ENCODE measurements around the gene ZBTB37.
"Not testable (repeated sequence)": the region's sequence is repeated elsewhere in the genome, so short reads cannot be mapped to it uniquely, and the experiment has no call there.

ZBTB37 gene

DNA sequence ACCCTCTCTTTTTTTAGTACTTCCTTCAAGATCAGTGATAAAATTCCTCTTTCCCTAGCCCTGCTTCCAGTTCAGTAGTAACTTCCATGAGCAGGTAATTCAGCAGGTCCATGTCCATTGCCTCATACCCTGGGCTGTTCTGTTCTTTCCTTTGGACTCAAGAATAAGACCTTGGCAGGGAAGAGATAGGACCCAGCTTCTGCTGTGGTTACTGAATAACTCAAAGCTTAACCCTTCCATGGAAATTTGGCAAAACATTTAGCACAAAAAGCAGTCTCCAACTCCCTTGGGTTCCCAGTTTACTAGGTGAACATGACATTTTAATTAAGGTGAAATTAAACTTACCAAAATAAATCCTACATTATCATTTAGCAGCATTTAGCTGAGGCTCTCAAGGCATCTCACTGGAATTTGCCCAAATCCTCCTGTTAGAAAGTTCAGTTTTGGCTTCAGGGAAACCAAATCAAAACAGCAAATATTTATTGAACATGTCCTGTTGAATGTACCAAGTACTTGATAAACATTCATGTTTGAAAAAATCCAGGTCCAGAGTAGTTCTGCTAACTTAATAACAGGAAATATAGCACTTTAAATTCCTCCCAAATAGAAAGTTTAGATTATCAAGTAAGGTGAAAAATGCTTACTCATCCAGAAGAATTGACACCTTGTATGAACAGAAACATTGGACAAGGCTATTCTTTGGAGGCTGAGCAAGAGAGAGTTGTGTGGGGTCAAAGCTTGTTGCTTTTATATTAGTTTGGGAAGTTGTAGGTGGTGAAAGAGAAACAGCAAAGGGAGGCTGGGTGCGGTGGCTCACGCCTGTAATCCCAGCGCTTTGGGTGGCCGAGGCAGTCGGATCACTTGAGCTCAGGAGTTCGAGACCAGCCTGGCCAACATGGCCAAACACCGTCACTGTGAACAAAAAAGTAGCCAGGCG lies 57.4 kb downstream of the ZBTB37 start:
- H3K4me3 ChIP-seq (ENCODE audit: low read depth, low read length) = no peak overlapping the region
- TF ChIP-seq, protein P1, sequence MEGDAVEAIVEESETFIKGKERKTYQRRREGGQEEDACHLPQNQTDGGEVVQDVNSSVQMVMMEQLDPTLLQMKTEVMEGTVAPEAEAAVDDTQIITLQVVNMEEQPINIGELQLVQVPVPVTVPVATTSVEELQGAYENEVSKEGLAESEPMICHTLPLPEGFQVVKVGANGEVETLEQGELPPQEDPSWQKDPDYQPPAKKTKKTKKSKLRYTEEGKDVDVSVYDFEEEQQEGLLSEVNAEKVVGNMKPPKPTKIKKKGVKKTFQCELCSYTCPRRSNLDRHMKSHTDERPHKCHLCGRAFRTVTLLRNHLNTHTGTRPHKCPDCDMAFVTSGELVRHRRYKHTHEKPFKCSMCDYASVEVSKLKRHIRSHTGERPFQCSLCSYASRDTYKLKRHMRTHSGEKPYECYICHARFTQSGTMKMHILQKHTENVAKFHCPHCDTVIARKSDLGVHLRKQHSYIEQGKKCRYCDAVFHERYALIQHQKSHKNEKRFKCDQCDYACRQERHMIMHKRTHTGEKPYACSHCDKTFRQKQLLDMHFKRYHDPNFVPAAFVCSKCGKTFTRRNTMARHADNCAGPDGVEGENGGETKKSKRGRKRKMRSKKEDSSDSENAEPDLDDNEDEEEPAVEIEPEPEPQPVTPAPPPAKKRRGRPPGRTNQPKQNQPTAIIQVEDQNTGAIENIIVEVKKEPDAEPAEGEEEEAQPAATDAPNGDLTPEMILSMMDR (IDR thresholded peaks at IDR 0.05; ENCODE audit: borderline replicate concordance, insufficient read depth, low read depth, low read length) = no peak

DNA sequence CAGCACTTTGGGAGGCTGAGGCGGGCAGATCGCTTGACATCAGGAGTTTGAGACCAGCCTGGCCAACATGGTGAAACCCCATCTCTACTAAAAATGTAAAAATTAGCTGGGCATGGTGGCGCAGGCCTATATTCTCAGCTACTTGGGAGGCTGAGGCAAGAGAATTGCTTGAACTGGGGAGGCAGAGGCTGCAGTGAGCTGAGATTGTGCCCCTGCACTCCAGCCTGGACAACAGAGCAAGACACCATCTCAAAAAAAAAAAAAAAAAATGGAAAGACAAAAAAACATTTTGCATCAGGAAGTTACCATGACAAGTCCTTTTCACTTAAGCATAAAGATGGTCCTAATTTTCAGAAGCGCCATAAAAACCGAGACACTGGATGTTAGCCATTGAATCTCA lies 62.4 kb downstream of the ZBTB37 start:
- H3K4me3 ChIP-seq (ENCODE audit: low read depth, low read length) = not testable (repeated sequence)

DNA sequence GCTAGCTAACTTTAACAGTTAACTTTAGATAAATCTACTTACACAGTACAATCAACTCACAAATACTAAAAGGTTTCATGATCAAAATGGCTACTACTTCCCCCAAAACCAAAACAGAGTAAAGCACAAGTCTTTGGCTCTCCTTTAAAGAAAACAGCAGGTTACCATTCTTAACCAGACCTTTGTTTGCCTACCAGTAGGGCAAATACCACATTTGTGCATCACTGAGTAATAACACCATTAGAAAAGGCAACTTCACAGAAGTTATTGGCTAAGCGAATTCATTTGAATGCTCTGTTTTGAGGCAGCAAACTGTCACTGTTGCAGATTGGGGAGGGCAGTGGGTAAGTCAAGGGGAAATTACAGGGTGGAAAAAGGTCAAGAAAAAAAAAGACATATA lies 66.3 kb downstream of the ZBTB37 start:
- no peak overlapping the region for H3K4me3 ChIP-seq (ENCODE audit: low read depth, low read length)
- TF ChIP-seq, protein P1 (IDR thresholded peaks at IDR 0.05; ENCODE audit: borderline replicate concordance, insufficient read depth, low read depth, low read length) = no peak

DNA sequence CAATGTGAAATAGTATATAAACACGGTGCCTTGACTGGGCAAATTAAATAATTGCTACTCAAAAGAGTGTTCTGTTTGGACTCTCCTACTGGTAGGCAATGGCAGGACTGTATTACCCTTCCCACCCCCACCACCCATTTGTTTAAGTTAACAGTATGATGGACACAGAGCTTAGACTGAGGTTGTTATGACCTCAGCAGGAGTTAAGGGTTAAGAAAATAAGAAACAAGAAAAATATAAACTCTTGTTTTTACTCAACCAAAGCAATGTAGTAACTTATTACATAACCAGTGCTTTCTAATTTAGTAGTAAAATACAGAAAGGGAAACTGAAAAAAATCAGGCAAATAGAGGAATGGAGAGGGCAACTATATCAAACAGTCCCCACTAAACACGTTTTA lies 68.9 kb downstream of the ZBTB37 start:
- TF ChIP-seq, protein P1 (IDR thresholded peaks at IDR 0.05; ENCODE audit: borderline replicate concordance, insufficient read depth, low read depth, low read length) = no peak
- no peak overlapping the region for H3K4me3 ChIP-seq (ENCODE audit: low read depth, low read length)

DNA sequence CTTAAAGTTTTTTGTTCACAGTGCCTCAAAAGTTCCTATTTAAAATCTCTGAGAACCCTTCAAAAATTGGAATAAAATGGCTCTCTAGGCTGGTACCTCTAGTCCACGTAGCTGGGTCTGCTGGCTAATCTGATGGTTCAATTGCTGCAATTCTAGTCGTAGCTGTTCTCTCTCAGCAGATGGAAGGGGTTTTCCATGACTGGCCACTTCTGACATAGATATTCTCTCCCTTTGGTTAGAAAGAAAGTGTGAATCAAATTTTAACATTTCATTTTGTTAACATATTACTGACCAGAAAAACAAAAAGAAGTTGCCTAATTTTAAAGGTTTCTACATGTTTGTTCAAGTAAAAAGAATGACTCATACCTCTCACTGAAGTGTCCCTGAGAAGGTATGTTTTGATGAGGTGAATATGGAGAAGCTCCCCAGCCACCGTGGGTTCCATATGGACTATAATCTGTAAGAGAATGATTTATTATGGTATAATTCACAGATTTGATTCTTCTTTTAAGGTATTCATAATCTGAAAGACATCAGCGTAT lies 78.3 kb downstream of the ZBTB37 start:
- TF ChIP-seq, protein P1 (IDR thresholded peaks at IDR 0.05; ENCODE audit: borderline replicate concordance, insufficient read depth, low read depth, low read length) = no peak
- H3K4me3 ChIP-seq (ENCODE audit: low read depth, low read length) = no peak overlapping the region

DNA sequence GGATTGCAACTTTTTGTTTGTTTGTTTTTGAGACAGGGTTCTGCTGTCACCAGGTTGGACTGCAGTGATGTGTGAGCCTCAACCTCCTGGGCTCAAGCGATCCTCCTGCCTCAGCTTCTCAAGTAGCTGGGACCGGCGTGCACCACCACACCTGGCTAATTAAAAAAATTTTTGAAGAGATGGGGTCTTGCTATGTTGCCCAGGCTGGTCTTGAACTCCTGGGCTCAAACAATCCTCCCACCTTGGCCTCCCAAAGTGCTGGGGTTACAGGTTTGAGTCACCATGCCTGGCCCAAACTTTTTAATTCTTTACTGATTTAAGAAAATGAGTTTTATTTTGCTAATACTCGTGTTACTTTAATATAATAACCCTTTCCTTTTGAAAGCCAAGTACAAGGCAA lies 80.4 kb downstream of the ZBTB37 start:
- TF ChIP-seq, protein P1 (IDR thresholded peaks at IDR 0.05; ENCODE audit: borderline replicate concordance, insufficient read depth, low read depth, low read length) = no peak
- no peak overlapping the region for H3K4me3 ChIP-seq (ENCODE audit: low read depth, low read length)
